Left renal pelvis (tissue), 4 donors: ENCODE results near the gene KRTAP10-5. TPM values are rescaled to one million over a fixed set of nuclear protein-coding genes. Genes with fewer than 3 reads are reported as not detected.

ENCODE experiments used
- DNase-seq, 4 donors: peaks; one replicate each; pipeline ENCODE4 v3.0.0-alpha.2; 2013; ENCODE audit warnings: low read depth in 4 of 4, low spot score in 3 of 4
- polyA plus RNA-seq, 4 donors: library from polyadenylated mRNA; unstranded; fragments of 120-200 nt; gene quantifications; one replicate each; pipeline ENCODE4 v1.2.1, GENCODE V29; 2013; ENCODE audit not compliant: insufficient read length in 4 of 4

Gene KRTAP10-5
- polyA plus RNA-seq, 4 donors, result not detected

GRCh38 chr21:44531606-44532564 lies 48.5 kb downstream of the KRTAP10-5 start:
- DNase-seq, result no peak

GRCh38 chr21:44530903-44531605 lies 49.4 kb downstream of the KRTAP10-5 start:
- no peak for DNase-seq

GRCh38 chr21:44530221-44530902 lies 50.0 kb downstream of the KRTAP10-5 start:
- no peak for DNase-seq

GRCh38 chr21:44529503-44530125 lies 50.8 kb downstream of the KRTAP10-5 start:
- DNase-seq, result no peak

Other genes with a start within 250 kb of the KRTAP10-5 start
- gene CFAP410, start 241.2 kb downstream of the KRTAP10-5 start, polyA plus RNA-seq, result 10 to 100 TPM; 16.7 to 33.2 (median 19.7) TPM
- gene TRPM2, start 227.0 kb downstream of the KRTAP10-5 start, polyA plus RNA-seq, result 1 to 10 TPM in 2 of 4 donors, under 1 TPM in 2; 0.73 to 1.7 (median 1.3) TPM
- 1 to 10 TPM; 4.3 to 6.6 (median 4.6) TPM for gene LRRC3, start 125.1 kb downstream of the KRTAP10-5 start, polyA plus RNA-seq
- gene KRTAP10-1, start 40.4 kb downstream of the KRTAP10-5 start, polyA plus RNA-seq, result not detected
- not detected for gene KRTAP10-2, start 29.1 kb downstream of the KRTAP10-5 start, polyA plus RNA-seq
- not detected for gene KRTAP10-3, start 21.8 kb downstream of the KRTAP10-5 start, polyA plus RNA-seq
- not detected for gene KRTAP10-4, start 6.9 kb downstream of the KRTAP10-5 start, polyA plus RNA-seq
- not detected for gene KRTAP10-6, start 11.9 kb upstream of the KRTAP10-5 start, polyA plus RNA-seq
- gene KRTAP10-7, start 20.0 kb upstream of the KRTAP10-5 start, polyA plus RNA-seq, result not detected
- not detected for gene KRTAP10-8, start 31.5 kb upstream of the KRTAP10-5 start, polyA plus RNA-seq
- not detected for gene KRTAP10-9, start 46.5 kb upstream of the KRTAP10-5 start, polyA plus RNA-seq
- not detected for gene KRTAP10-10, start 56.8 kb upstream of the KRTAP10-5 start, polyA plus RNA-seq
- not detected for gene KRTAP10-11, start 65.8 kb upstream of the KRTAP10-5 start, polyA plus RNA-seq
- gene KRTAP12-4, start 74.1 kb upstream of the KRTAP10-5 start, polyA plus RNA-seq, result not detected
- gene KRTAP12-3, start 77.3 kb upstream of the KRTAP10-5 start, polyA plus RNA-seq, result not detected
- gene KRTAP12-2, start 86.3 kb upstream of the KRTAP10-5 start, polyA plus RNA-seq, result not detected
- gene KRTAP12-1, start 101.6 kb upstream of the KRTAP10-5 start, polyA plus RNA-seq, result not detected
- not detected for gene KRTAP10-12, start 116.6 kb upstream of the KRTAP10-5 start, polyA plus RNA-seq
- gene TSPEAR, start 131.0 kb upstream of the KRTAP10-5 start, polyA plus RNA-seq, result 1 to 10 TPM in 2 of 4 donors, under 1 TPM in 2; 0.08 to 1.1 (median 0.74) TPM
- gene UBE2G2, start 221.2 kb upstream of the KRTAP10-5 start, polyA plus RNA-seq, result 100 to 1,000 TPM in 1 of 4 donors, 10 to 100 TPM in 3; 58.6 to 134 (median 81.8) TPM
- gene SUMO3, start 237.5 kb upstream of the KRTAP10-5 start, polyA plus RNA-seq, result 100 to 1,000 TPM; 105 to 126 (median 111) TPM